Fibroblast of skin of back (primary cell): Measurements from ENCODE around the gene AGAP6.
A peak's percentile ranks its signal among the peaks of the same experiment; 100 is the strongest.
"Not testable (repeated sequence)": the region's sequence is repeated elsewhere in the genome, so short reads cannot be mapped to it uniquely, and the experiment has no call there.

ENCODE experiments used
- DNase-seq: peaks from one replicate; pipeline ENCODE4 v3.0.0-alpha.2; 2013

AGAP6 gene

DNA sequence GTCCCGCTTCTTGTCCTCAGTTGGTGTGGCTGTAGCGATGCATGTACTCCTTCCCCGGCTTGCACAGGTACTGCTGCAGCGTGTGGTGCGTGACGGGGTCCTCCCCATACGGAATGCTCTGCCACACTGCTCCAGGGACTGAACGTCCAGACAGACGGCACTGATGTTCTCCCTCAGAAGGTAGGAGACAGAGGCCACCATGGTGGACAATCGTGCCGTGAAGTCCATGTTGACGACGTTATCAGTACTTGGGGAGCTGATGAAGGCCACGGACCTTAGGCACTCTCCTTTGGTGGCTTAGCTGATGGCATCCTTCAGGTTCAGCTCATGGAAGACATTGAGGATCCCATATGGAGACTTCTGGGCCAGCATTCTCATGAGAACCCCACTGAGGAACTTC, 37.4 kb downstream of the AGAP6 start:
- DNase-seq = no peak

DNA sequence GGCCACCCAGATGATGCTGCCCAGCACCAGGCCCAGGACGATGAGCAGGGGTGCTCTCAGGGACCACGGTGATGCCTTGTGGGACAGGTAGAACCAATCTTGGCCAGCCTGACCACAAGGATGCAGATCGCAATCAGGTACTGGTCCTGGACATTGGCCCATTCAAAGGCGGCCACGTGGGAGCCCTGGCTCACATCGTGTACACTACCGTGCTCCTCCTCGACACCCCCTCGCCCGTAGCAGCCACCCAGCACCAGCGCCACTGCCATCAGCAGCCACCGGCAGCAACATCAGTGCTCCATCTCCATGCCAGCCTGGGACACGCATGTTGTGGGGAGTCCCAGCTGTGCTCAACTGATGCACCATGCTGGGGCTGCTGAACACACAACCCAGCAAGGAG, 39.0 kb downstream of the AGAP6 start:
- DNase-seq = no peak

- DNase-seq = peak; percentile 36
These were observed 45.3 kb downstream of the AGAP6 start for GRCh38 chr10:50033481-50033880.

DNA sequence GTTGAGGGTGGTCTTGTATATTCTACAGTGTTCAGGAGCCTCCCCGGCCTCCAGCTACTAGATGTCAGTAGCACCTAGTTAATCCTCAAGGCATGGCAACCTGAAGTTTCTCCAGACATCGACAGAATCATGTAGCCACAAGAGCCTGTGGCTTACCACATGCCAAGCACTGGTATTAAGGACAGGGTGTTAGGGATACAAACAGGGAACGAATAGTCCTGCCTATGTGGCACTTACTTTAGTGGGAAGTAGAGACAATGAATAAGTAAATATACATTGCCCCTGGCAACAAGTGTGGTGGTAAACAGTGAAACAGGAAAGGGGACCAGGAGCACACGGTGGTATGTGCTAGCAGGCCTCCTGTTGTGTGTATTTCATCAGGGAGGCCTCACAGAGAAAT, 47.1 kb downstream of the AGAP6 start:
- not testable (repeated sequence) for DNase-seq

DNA sequence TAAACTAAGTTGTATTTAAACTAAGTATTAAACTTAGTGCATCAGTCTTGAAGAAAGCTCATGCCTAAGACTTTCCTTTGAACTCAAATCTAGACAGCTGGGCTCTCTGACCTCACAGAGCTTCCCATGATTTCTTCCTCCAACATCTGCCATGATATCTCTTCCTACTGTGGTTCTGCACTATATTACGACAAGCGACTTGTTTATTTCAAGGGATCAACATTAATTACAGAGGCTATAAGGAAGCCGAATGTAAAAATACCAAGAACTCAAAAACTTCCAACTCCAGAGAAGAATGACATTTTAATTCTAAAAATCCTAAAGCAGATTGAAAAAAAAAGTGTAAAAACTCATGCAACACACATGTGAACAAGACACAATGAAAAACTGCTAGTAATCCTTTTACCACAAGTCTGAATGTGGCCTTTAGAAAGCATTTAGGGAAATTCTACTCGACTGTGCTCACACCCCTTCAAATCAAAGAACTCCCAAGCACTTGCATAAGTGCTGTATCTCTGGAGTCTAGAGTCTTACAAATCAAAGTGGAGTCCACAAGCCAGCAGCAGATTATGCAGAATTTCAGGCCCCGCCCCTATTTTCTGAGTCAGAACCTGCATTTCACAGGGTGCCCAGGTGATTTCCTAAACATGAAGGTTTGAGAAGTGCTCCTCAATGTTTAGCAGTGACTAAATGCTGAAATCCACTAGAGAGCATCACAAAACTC, 56.9 kb downstream of the AGAP6 start:
- DNase-seq = no peak

DNA sequence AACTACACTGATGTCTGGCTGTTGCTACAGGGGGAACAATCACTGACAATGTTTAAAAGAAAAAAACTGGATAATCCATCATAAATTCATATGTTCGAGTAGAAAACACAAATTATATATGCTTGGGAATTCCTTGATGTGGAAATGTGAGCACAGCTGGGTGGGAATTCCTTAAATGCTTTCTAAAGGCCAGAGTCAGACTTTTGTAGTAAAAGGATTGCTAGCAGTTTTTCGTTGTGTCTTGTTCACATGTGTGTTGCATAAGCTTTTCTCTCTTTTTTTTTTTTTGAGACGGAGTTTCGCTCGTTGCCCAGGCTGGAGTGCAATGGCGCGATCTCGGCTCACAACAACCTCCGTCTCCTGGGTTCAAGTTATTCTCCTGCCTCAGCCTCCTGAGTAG, 58.3 kb downstream of the AGAP6 start:
- DNase-seq = peak; percentile 49

DNA sequence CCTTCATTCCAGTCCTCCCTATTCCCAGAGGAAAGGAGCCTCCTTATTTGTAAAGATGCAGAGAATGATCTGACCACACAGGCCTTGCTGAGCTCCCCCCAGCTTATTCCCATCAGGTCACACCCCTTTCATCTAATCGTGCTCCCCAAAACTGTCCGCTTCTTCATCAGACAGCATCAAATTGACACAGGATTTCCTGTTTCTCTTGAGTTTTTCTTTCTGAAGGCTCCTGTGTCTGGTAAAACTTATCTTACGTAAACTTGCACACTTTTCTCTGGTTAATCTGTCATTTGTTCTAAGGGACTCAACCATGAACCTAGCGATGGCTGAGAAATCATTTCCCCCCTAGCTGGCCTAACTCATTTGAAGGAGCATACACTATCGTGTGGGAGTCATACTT, 59.4 kb downstream of the AGAP6 start:
- DNase-seq = not testable (repeated sequence)

DNA sequence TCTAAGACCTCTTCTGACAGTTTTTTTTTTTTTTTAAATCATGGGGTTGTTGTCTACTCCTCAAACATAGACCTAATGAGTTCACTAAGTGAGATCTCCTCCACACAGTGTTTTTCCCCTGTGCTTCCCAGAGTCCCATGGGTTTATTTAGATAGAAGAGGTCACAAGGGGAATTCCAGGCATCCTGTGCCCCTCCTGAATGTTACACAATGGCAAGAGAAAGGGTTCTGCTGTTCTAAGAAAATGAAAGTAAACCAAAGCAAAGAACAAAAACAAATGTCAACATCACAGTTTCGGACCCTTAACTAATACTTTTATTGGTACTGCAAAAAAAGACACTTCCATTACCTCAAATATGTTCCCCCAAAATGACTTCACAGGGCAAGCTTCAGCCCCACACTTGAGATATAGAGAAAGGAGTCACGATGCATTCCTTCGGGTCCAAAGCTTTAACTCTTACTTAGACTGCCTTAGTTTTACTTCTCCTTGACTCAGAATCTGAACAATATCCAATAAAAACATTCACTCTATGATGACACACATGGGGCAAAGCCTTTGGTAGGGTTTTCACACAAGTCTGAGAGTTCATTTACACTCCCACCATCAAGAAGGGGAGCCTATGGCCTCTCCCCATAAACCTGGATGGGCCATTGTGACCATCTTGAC, 63.9 kb downstream of the AGAP6 start:
- DNase-seq = peak; percentile 69

DNA sequence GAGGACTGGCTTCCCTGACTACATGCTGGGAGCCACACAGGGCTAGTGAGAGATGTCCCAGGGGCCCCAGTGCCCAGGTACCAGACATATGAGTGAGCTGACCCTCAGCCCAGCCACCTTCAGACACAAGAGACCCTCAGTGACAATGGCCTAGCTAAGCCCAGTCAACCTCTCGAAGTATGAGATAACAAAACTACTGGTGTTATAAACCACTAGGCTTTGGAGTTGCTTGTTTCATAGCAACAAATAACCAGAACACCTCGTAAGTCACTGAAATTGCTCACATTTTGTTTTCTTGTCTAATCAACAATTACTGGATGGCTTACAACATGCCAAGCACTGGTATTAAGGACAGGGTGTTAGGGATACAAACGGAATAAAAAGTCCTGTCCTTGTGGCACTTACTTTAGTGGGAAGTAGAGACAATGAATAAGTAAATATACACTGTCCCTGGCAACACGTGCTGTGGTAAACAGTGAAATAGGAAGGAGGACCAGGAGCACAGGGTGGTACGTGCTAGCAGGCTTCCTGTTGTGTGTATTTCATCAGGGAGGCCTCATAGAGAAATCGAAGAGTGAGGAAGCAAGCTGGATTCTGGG, 64.7 kb downstream of the AGAP6 start:
- DNase-seq = not testable (repeated sequence)

DNA sequence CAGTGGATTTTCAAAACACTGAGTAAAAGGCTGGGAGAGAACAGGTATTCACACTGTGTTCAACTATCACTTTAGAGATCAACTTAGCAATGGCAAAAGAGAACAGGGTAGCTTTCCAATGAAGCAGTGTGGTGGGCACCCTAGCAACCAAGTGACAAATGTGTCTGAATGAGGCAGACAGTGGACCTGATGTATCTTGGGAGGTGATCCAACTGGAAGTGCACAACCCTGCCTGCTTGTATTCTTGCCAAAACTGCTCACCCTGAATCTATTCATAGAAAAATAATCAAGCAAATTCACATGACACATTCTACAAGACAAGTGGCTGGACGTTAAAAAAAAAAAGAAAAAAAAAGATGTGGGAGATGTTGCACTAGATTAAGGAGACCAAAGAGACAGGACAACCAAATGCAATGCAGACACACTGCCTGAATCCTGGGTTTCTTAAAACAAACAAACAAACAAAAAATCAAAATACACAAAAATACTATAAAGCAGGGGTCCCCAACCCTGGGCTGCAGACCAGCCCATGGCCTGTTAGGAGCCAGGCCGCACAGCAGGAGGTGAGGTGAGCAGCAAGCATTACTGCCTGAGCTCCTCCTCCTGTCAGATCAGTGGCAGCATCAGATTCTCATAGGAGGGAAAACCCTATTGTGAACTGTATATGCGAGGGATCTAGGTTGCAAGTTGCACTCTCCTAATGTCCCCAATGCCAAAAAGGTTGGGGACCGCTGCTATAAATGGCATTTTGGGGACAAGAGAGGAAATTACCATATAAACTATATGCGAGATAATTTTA, 67.5 kb downstream of the AGAP6 start:
- not testable (repeated sequence) for DNase-seq

DNA sequence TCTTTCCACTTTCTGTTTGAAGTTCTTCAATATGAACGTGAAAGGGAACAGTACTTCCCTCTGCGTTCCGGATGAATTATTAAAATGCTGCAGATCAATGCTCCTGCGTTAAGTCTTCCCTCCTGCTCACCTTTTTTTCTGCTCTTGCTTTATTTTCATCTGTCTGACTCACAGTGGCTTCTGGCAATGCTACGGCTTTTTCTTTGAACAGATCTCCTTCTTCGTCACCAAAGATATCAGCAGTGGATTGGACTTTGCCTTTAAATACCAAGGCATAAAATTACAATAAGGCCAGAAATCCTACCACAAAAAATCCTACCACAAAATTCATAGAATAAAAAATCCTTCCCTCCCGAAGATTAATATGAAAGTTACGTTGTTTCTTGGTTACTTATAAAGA, 68.4 kb downstream of the AGAP6 start:
- DNase-seq = not testable (repeated sequence)

- not testable (repeated sequence) for DNase-seq
These were observed 70.5 kb downstream of the AGAP6 start for GRCh38 chr10:50058727-50059126.

DNA sequence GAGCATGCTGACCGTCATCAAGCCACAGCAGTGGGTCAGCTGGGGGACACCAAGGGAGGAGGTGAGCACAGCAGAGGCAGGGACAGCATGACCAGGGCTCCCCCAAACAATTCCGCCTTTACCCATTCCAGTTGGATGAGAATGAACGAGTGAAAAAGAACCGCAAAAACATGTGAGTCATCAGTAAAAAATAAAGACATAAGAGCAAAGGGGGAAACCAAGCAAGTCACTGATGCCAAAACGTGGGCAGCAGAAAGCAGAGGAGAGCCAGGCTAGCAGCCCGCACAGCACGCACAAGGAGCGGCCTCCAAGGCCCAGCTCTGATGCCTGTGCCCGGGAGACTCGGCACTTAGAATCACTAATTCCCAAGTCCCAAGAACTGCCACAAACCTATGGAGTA, 71.7 kb downstream of the AGAP6 start:
- DNase-seq = not testable (repeated sequence)
